ENCODE results near the gene MUCL1. TPM values are rescaled to one million over a fixed set of nuclear protein-coding genes. Genes with fewer than 3 reads are reported as not detected.
"Not testable (repeated sequence)": the region's sequence is repeated elsewhere in the genome, so short reads cannot be mapped to it uniquely, and the experiment has no call there.

The MUCL1 gene
- total and polyA plus RNA-seq, 2 of the 8 experiments (the other 6 are each of a cell fraction or from before 2014, with no cell fraction given): not detected

DNA sequence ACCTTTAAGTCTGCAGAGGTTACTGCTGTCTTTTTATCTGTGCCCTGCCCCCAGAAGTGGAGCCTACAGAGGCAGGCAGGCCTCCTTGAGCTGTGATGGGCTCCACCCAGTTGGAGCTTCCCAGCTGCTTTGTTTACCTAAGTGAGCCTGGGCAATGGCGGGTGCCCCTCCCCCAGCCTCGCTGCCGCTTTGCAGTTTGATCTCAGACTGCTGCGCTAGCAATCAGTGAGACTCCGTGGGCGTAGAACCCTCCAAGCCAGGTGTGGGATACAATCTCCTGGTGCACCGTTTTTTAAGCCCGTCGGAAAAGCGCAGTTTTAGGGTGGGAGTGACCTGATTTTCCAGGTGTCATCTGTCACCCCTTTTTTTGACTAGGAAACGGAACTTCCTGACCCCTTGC is 34.1 kb downstream of the MUCL1 start:
- H2BK12ac ChIP-seq (ENCODE audit: low read depth, low read length): 0 out of 2 replicates have a peak overlapping the region, but pooled peaks have one; percentile 50
- H2BK5ac ChIP-seq (ENCODE audit: low read depth, low read length): 0 out of 2 replicates have a peak overlapping the region, but pooled peaks have one; percentile 52
- H3K9ac ChIP-seq (replicated peaks in 1 of 4; ENCODE audit: extremely low read depth in 1 of 4, low read depth in 3 of 4, low read length in 3 of 4); H4K91ac ChIP-seq (replicated peaks; ENCODE audit: insufficient read length, low read length); H3K9me3 ChIP-seq (ENCODE audit: insufficient read depth in 2 of 2, low read depth in 1 of 2, low read length in 1 of 2); H3K23me2 ChIP-seq (ENCODE audit: low read depth, low read length); H3K23ac ChIP-seq (ENCODE audit: insufficient read length); H3K27me3 ChIP-seq (replicated peaks in 1 of 4; ENCODE audit: control insufficient read depth in 3 of 4, extremely low read depth in 1 of 4, insufficient read depth in 3 of 4, low read length in 3 of 4); POLR2A ChIA-PET (ENCODE audit: partially characterized antibody); H4K8ac ChIP-seq (ENCODE audit: extremely low read depth, insufficient read depth, low read length); FAIRE-seq; H3K56ac ChIP-seq (replicated peaks; ENCODE audit: insufficient read length, low read depth, low read length); H3K36me3 ChIP-seq (ENCODE audit: control insufficient read depth in 2 of 4, insufficient read depth in 4 of 4, low read length in 3 of 4); H3K79me1 ChIP-seq (ENCODE audit: low read depth, low read length); H3K14ac ChIP-seq (ENCODE audit: insufficient read length); H3K79me2 ChIP-seq (ENCODE audit: control insufficient read depth in 1 of 2, insufficient read depth in 2 of 2, low read length in 2 of 2); H3K27ac ChIP-seq (ENCODE audit: low read depth, low read length); H2BK15ac ChIP-seq (ENCODE audit: low read length); H4K5ac ChIP-seq (ENCODE audit: insufficient read length, low read depth, low read length); H2BK120ac ChIP-seq (replicated peaks; ENCODE audit: low read depth, low read length); H2AK5ac ChIP-seq (ENCODE audit: low read depth, low read length); H3K4ac ChIP-seq (replicated peaks; ENCODE audit: insufficient read length, low read depth, low read length); H3K4me1 ChIP-seq (replicated peaks in 1 of 4; ENCODE audit: control insufficient read depth in 3 of 4, insufficient read depth in 4 of 4, low read length in 3 of 4); H4K20me1 ChIP-seq (replicated peaks in 1 of 2; ENCODE audit: control insufficient read depth in 1 of 2, insufficient read depth in 2 of 2, low read length in 2 of 2): not testable (repeated sequence)
- peak overlapping the region in 1 of 4 experiments; percentile 46; a peak in 2 of 8 replicates for H3K4me3 ChIP-seq (ENCODE audit: extremely low read depth in 1 of 4, insufficient read depth in 2 of 4, low read depth in 3 of 4, low read length in 4 of 4)
- DNase-seq (ENCODE audit: low read depth in 1 of 2, low spot score in 2 of 2): peak in 1 of 2 experiments; percentile 68
- H2AFZ ChIP-seq (ENCODE audit: low read length): peak overlapping the region; percentile 81; the same call in 1 of the 2 replicates
- peak overlapping the region; percentile 48; the same call in 1 of the 2 replicates for H2BK20ac ChIP-seq (ENCODE audit: low read length)
- WGBS, 2 experiments (ENCODE audit: extremely low coverage in 1 of 2, insufficient coverage in 1 of 2, insufficient read length in 1 of 2, insufficient replicate concordance in 2 of 2, low coverage in 1 of 2, low lambda C conversion rate in 2 of 2, missing lambda C conversion rate in 1 of 2): 54% methylated on average over 11 of the region's 11 CpGs; no CpG with 5 or more reads in 1 of the 2 experiments
- H3K4me2 ChIP-seq (ENCODE audit: insufficient read depth in 1 of 2, low read depth in 2 of 2, low read length in 2 of 2): peak overlapping the region; percentile 27 to 56
- TF ChIP-seq ASH2L (IDR thresholded peaks at IDR 0.05; ENCODE audit: low read length) (peak; percentile 34), YY1 (IDR thresholded peaks at IDR 0.05; ENCODE audit: low read depth, low read length) (peak; percentile 58; the same call in 1 of the 2 replicates)
- CTCF ChIA-PET (ENCODE audit: partially characterized antibody): interaction anchor here (0.6 to 1.3 kb wide), 2 partner anchors 42 to 130 kb away, joined by 3 to 5 read pairs; no protein-coding TSS in a partner anchor
- 0 out of 2 replicates have a peak overlapping the region, but pooled peaks have one; percentile 71 for H3K18ac ChIP-seq (ENCODE audit: extremely low read depth, low read length)
